SJCRH30 (cell line): ENCODE results near the gene RBM33. TPM values are rescaled to one million over a fixed set of nuclear protein-coding genes. Genes with fewer than 3 reads are reported as not detected.

Experiments
- DNase-seq, 2 experiments: peaks; one replicate each; pipeline ENCODE4 v3.0.0-alpha.2; 2015 to 2020
- H3K27ac ChIP-seq: fragments of 250-450 bp; sonication (Bioruptor Pico); 2 replicates; pipeline ENCODE4 v1.5.1; 2020; ENCODE audit warnings: mild to moderate bottlenecking, moderate library complexity
- H3K27me3 ChIP-seq: fragments of 250-450 bp; sonication (Bioruptor Pico); 2 replicates; pipeline ENCODE4 v1.5.1; 2020; ENCODE audit warnings: mild to moderate bottlenecking, moderate library complexity
- H3K36me3 ChIP-seq: fragments of 250-450 bp; sonication (Bioruptor Pico); 2 replicates; pipeline ENCODE4 v1.5.1; 2020; ENCODE audit warnings: mild to moderate bottlenecking, moderate library complexity
- H3K4me1 ChIP-seq: fragments of 250-450 bp; sonication (Bioruptor Pico); 2 replicates; pipeline ENCODE4 v1.5.1; 2020; ENCODE audit warnings: mild to moderate bottlenecking, moderate library complexity
- H3K4me3 ChIP-seq: fragments of 250-450 bp; sonication (Bioruptor Pico); 2 replicates; pipeline ENCODE4 v1.5.1; 2020; ENCODE audit warnings: mild to moderate bottlenecking, moderate library complexity
- H3K9me3 ChIP-seq: fragments of 250-450 bp; sonication (Bioruptor Pico); replicated peaks from 2 replicates; pipeline ENCODE4 v1.5.1; 2020; ENCODE audit warnings: mild to moderate bottlenecking, moderate library complexity
- total RNA-seq: library from RNA; depleted of rRNA; stranded (reverse); fragments of >200 nt; shearing (Covaris generic); gene quantifications from 2 replicates; pipeline ENCODE4 v1.2.3, GENCODE V29; 2014

RBM33 gene
- total RNA-seq, 1 experiment from 2014 or later, result 38.7 TPM

- Histone ChIP-seq H3K4me1 (no peaks in the 10 kb centered on the region), H3K4me3 (no peak overlapping the region), H3K36me3 (peaks cover 28% of the 10 kb centered on the region), H3K27me3 (no peaks in the 10 kb centered on the region), H3K27ac (no peak overlapping the region), H3K9me3 (no peaks in the 10 kb centered on the region)
- no peak for DNase-seq
Measured at GRCh38 chr7:155776606-155777005, 132.1 kb downstream of the RBM33 start.

GRCh38 chr7:155778349-155778748, 133.9 kb downstream of the RBM33 start:
- DNase-seq, result no peak
- Histone ChIP-seq H3K27ac (no peak overlapping the region), H3K9me3 (no peaks in the 10 kb centered on the region), H3K4me3 (no peak overlapping the region), H3K4me1 (no peaks in the 10 kb centered on the region), H3K36me3 (peaks cover 33% of the 10 kb centered on the region), H3K27me3 (no peaks in the 10 kb centered on the region)

GRCh38 chr7:155780884-155781283, 136.4 kb downstream of the RBM33 start:
- DNase-seq, result no peak
- no peaks in the 10 kb centered on the region for H3K9me3 ChIP-seq
- peaks cover 16% of the 10 kb centered on the region for H3K36me3 ChIP-seq
- no peak overlapping the region for H3K4me3 ChIP-seq
- no peaks in the 10 kb centered on the region for H3K27me3 ChIP-seq
- H3K4me1 ChIP-seq, result no peaks in the 10 kb centered on the region
- H3K27ac ChIP-seq, result no peak overlapping the region

GRCh38 chr7:155781433-155781832, 137.0 kb downstream of the RBM33 start:
- Histone ChIP-seq H3K27ac (no peak overlapping the region), H3K4me3 (no peak overlapping the region), H3K27me3 (no peaks in the 10 kb centered on the region), H3K4me1 (no peaks in the 10 kb centered on the region), H3K36me3 (peaks cover 14% of the 10 kb centered on the region), H3K9me3 (no peaks in the 10 kb centered on the region)
- DNase-seq, result no peak

GRCh38 chr7:155782466-155782865, 138.0 kb downstream of the RBM33 start:
- Histone ChIP-seq H3K9me3 (no peaks in the 10 kb centered on the region), H3K27ac (no peak overlapping the region), H3K4me3 (no peak overlapping the region), H3K27me3 (no peaks in the 10 kb centered on the region), H3K36me3 (peaks cover 10% of the 10 kb centered on the region), H3K4me1 (no peaks in the 10 kb centered on the region)
- no peak for DNase-seq

GRCh38 chr7:155785536-155785935, 141.1 kb downstream of the RBM33 start:
- no peak overlapping the region for H3K4me3 ChIP-seq
- H3K36me3 ChIP-seq, result peaks cover 5% of the 10 kb centered on the region; the same call in 1 of the 2 replicates
- no peaks in the 10 kb centered on the region for H3K9me3 ChIP-seq
- no peaks in the 10 kb centered on the region for H3K27me3 ChIP-seq
- DNase-seq, result no peak
- no peak overlapping the region for H3K27ac ChIP-seq
- no peaks in the 10 kb centered on the region for H3K4me1 ChIP-seq

GRCh38 chr7:155786491-155786890, 142.0 kb downstream of the RBM33 start:
- Histone ChIP-seq H3K9me3 (no peaks in the 10 kb centered on the region), H3K27ac (no peak overlapping the region), H3K36me3 (peaks cover 5% of the 10 kb centered on the region; the same call in 1 of the 2 replicates), H3K4me3 (no peak overlapping the region), H3K4me1 (no peaks in the 10 kb centered on the region), H3K27me3 (no peaks in the 10 kb centered on the region)
- DNase-seq, result no peak

- no peak for DNase-seq
- Histone ChIP-seq H3K4me1 (no peaks in the 10 kb centered on the region), H3K4me3 (no peak overlapping the region), H3K27me3 (no peaks in the 10 kb centered on the region), H3K36me3 (peaks cover 5% of the 10 kb centered on the region; the same call in 1 of the 2 replicates), H3K27ac (no peak overlapping the region), H3K9me3 (no peaks in the 10 kb centered on the region)
Measured at GRCh38 chr7:155787171-155787851, 142.8 kb downstream of the RBM33 start.

GRCh38 chr7:155788616-155789000, 144.1 kb downstream of the RBM33 start:
- Histone ChIP-seq H3K27ac (no peak overlapping the region), H3K4me3 (no peak overlapping the region), H3K9me3 (no peaks in the 10 kb centered on the region), H3K36me3 (no peaks in the 10 kb centered on the region; the same call in 1 of the 2 replicates), H3K4me1 (no peaks in the 10 kb centered on the region), H3K27me3 (no peaks in the 10 kb centered on the region)
- DNase-seq, result no peak

GRCh38 chr7:155789001-155789725, 144.7 kb downstream of the RBM33 start:
- Histone ChIP-seq H3K4me3 (no peak overlapping the region), H3K4me1 (no peaks in the 10 kb centered on the region), H3K27ac (no peak overlapping the region), H3K9me3 (no peaks in the 10 kb centered on the region), H3K27me3 (no peaks in the 10 kb centered on the region), H3K36me3 (no peaks in the 10 kb centered on the region)
- DNase-seq, result no peak

GRCh38 chr7:155790666-155791065, 146.2 kb downstream of the RBM33 start:
- no peak for DNase-seq
- no peak overlapping the region for H3K27ac ChIP-seq
- no peak overlapping the region for H3K4me3 ChIP-seq
- no peaks in the 10 kb centered on the region for H3K9me3 ChIP-seq
- no peaks in the 10 kb centered on the region for H3K4me1 ChIP-seq
- H3K36me3 ChIP-seq, result no peaks in the 10 kb centered on the region
- no peaks in the 10 kb centered on the region for H3K27me3 ChIP-seq

- no peak overlapping the region for H3K4me3 ChIP-seq
- H3K27ac ChIP-seq, result no peak overlapping the region
- no peaks in the 10 kb centered on the region for H3K27me3 ChIP-seq
- no peak for DNase-seq
- no peaks in the 10 kb centered on the region for H3K9me3 ChIP-seq
- no peaks in the 10 kb centered on the region for H3K4me1 ChIP-seq
- H3K36me3 ChIP-seq, result no peaks in the 10 kb centered on the region
Measured at GRCh38 chr7:155791214-155791737, 146.8 kb downstream of the RBM33 start.

- Histone ChIP-seq H3K27ac (no peak overlapping the region), H3K9me3 (no peaks in the 10 kb centered on the region), H3K4me1 (no peaks in the 10 kb centered on the region), H3K27me3 (no peaks in the 10 kb centered on the region), H3K36me3 (no peaks in the 10 kb centered on the region), H3K4me3 (no peak overlapping the region)
- DNase-seq, result peak in 1 of 2 experiments; percentile 21
Measured at GRCh38 chr7:155791836-155792235, 147.4 kb downstream of the RBM33 start.

GRCh38 chr7:155792315-155792960, 148.0 kb downstream of the RBM33 start:
- DNase-seq, result no peak
- Histone ChIP-seq H3K4me1 (no peaks in the 10 kb centered on the region), H3K4me3 (no peak overlapping the region), H3K27me3 (no peaks in the 10 kb centered on the region), H3K9me3 (no peaks in the 10 kb centered on the region), H3K27ac (no peak overlapping the region), H3K36me3 (no peaks in the 10 kb centered on the region)

GRCh38 chr7:155792999-155793560, 148.6 kb downstream of the RBM33 start:
- 0 out of 2 replicates have a peak, but pooled peaks cover 3% of the 10 kb centered on the region for H3K27me3 ChIP-seq
- DNase-seq, result no peak
- H3K9me3 ChIP-seq, result no peaks in the 10 kb centered on the region
- no peak overlapping the region for H3K4me3 ChIP-seq
- H3K36me3 ChIP-seq, result no peaks in the 10 kb centered on the region
- no peak overlapping the region for H3K27ac ChIP-seq
- no peaks in the 10 kb centered on the region for H3K4me1 ChIP-seq
